OCI-M2 (cell line): ENCODE measurements around the gene PDIA3.
"Not testable (repeated sequence)": the region's sequence is repeated elsewhere in the genome, so short reads cannot be mapped to it uniquely, and the experiment has no call there.

Experiments used
- DNase-seq: peaks from one replicate; lab custom pipeline; 2025; ENCODE audit not compliant: unreplicated experiment; lab: John Stamatoyannopoulos, UW

PDIA3 gene

DNA sequence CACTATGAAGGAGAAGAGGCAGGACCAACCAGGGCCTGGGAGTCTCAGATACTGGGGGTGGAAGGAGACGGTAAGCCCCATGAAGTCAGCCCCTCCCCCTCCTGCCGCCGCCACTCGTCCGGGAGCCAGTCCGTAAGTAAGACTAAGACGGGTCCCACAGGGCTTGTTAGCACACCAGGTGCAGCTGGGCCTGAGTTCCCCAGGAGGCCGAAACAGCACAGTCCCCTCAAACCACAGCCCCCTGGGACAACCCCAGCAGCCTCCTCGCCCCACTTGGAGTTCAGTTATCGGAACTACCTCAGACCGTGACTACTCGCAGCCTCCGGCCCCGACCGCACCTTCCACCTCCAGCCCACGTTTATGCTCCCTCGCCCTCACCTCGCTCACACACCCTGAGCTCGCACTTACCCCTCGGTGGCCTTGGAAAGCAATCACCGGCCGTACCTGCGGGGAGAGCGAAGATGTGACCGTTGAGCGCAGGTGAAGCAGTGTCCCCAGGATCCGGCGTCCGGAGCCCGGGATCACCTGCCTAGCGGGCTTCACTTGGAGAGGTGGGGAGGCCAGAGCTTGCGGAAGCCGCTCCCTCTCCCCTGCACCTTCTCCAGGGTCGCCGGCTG lies 30.0 kb downstream of the PDIA3 start:
- DNase-seq: no peak

DNA sequence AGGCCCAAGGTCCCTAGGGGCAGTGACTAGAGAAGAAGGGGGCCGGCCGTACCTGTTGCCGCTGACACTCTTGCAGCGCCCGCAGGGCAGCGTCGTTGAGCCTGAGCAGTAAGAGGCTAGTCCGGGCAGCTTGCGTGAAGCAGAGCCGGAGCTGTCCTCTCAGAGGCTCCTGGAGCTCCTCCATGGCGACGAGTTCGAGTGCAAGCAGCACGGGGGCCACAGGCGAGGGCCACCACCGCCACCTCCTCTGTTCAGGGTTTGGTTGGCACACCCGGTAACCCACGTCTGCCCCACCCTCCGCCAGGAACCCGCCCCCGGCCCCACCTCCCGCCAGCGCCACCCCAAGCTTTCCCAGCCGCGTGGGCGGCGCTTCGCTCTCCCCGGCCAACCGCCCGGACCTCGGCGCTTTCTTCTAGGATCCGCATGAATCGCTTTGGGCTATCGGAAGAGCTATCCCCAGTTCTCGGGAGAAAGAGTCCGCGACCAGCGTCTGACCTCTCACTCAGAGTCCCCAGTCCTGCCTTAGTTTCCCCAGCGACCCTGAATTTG lies 30.6 kb downstream of the PDIA3 start, which contains the start of gene ELL3:
ELL3 (minus strand) TSS at position 249 of the 549 bp plus-strand sequence; CDS start at position 184, 65 bp downstream.
- DNase-seq: no peak

DNA sequence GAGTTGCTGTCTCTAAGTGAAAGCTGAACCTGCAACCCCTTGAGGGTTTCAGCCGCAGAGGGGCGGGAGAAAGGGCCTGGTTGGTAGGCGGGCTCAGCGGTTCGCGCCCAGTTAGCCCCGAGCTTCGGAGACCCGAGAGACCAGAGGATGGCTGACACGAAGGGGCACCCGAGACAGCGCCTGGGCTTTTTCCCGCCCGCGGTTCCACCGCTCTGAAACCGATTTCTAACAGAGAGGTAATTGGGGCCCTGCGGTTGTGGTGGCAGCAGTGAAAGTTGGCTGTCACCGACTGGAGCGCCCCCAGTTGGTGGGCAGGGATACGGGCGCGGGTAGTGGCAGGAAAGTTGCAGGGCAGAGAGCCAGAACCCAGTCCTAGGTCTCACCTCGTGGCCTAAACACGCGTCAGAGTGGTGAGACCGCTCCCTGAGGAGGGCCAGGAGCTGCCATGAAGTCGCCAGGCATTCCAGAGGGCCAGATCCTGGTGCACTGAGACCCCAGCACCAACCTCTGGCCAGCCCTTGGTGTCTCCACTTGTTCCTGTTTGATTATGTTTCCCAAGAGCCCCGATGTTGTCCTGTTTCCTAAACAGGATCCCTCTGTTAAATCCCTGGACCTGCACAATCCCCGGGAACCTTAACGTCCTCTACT lies 31.2 kb downstream of the PDIA3 start:
- DNase-seq: peak; percentile 92

DNA sequence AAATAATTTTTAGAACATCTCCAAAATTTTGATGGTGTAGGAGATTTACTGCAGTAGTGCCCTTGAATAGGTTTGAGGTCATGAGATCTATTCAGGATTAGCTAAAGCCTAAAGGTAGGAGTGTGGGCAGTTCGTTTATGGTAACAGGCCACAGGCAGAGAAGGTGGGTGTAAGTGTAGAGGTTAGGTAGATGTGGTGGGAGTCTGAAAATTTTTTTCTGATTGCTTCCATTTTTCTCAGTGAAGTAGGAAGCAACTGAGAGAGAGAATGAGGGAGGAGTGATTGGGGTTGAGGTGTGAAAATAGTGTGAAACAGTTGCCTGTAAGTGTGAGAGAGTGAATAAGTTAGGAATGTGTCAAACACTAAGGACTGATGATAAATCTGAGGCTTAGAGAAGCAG lies 32.8 kb downstream of the PDIA3 start:
- no peak for DNase-seq

DNA sequence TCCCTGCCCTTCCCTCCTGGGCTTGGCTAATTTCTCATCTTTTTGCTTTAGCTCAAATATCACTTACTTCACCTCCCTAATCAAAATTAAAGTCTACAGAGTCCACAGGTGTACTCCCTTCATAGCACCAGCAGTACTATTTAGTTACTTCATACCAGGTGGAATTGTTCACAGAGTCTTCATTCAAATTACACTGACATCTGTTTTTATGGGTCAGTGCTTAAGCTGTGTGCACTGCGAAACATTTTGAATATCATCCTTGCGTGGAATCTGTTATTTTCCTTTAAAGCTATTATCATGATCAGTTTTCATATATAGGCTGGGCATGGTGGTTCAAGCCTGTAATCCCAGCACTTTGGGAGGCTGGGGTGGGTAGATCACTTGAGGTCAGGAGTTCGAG lies 43.2 kb downstream of the PDIA3 start:
- no peak for DNase-seq

DNA sequence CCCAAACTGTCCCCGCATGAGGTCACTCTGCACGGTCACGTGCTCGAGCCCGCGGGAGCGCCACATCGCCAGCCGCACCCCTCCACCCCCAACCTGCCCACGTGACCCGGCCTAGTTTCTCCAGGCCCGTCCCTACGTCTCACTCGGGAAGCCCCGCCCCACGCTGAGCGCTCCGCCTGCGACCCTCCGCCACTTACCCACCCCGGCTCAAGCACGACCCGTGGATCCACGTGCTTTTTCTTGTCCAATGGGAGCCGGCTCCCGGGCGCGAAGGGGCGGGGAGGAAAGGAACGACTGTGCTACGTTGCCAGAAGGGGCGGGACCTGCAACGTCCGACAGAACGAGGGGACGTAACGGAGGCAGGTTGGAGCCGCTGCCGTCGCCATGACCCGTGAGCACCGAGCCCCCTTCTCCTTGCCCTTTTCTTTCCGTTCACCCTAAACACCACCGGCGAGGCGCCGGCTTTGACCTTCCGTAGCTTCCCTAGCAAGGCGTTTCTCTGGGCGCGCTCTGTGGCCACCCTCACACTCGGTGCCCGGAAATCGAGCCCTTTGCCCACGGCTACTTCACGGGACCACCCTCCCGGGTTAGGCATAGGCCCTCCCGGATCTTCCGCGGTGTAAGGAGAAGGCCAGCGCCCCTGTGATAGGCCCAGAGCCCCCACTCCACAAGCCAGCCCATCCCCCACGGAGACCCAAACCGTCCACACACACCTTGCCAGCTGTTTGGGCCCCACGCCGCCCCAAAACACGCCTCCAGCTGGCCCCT lies 45.9 kb downstream of the PDIA3 start, which contains the start of gene SERF2:
SERF2 (plus strand) TSS at position 328 of the 768 bp plus-strand sequence; CDS start at position 385, 57 bp downstream.
- DNase-seq: peak; percentile 79

DNA sequence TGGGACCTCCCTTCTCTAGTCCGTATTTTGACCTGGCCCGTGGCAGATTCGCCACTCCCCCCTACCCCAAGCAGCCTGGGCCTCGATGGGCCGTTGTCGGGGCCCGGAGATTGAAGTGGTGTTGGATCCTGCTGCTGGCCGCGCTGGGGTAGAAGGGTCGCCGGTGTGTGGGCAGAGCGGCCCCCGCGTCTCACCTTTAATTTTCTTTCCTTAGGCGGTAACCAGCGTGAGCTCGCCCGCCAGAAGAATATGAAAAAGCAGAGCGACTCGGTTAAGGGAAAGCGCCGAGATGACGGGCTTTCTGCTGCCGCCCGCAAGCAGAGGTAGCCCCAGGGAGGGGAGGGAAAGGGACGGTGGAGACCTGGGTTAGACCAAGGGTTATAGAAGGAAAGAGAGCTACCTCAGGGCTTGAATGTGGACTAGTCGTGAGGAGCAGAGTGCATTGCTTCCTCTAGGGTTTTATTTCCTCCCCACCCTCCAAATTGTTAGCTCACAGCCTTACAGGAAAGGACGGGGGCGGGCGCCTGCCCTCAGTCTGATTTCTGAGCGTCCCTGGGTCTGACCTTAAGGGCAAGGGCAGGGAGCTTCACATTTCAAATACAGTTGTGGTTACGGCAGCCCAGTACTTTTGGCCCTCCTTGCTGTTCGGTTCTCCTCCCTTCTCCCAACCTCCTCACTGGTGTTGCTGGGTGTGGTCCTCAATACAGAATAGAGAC lies 46.7 kb downstream of the PDIA3 start:
- DNase-seq: no peak

DNA sequence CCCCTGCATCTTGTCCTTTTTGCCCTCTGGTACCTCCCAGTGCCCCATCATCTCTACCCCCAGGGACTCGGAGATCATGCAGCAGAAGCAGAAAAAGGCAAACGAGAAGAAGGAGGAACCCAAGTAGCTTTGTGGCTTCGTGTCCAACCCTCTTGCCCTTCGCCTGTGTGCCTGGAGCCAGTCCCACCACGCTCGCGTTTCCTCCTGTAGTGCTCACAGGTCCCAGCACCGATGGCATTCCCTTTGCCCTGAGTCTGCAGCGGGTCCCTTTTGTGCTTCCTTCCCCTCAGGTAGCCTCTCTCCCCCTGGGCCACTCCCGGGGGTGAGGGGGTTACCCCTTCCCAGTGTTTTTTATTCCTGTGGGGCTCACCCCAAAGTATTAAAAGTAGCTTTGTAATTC lies 47.4 kb downstream of the PDIA3 start:
- DNase-seq: no peak

DNA sequence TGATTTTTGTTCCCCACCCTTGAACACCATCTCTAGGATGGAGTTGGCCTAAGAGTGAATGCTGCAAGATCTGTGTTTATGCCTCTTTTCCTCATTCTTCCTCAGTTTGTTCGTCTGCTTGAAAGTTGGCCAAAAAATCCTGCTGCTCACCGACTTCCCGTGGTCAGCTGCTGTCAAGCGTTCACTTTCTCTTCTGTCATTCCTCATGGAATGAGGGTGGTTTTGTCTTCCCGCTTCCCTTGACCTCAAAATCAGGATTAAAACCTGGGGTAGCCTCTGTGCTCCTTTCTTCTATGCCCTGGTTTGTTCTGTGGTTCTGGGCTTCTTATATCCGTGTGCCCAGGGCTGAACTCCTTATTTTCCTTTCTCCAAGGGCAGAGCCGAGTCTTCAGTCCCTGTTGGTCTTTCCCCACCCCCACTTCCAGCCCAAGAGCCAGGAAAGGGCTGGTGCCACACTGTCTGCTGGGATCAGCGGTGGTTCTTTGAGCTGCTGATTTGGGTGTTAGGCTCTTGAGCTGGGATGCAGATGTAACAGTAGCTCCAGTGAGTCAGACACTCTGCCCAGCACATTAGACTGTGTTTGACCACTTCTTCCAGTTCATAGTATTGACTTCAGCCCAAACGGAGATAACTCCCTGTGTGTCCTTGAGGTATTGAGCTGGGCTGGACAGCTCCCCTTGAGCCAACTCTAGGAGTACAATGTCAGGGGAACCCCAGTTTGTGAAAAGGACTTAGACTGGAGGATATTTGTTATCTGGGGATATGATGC lies 48.2 kb downstream of the PDIA3 start:
- DNase-seq: no peak

DNA sequence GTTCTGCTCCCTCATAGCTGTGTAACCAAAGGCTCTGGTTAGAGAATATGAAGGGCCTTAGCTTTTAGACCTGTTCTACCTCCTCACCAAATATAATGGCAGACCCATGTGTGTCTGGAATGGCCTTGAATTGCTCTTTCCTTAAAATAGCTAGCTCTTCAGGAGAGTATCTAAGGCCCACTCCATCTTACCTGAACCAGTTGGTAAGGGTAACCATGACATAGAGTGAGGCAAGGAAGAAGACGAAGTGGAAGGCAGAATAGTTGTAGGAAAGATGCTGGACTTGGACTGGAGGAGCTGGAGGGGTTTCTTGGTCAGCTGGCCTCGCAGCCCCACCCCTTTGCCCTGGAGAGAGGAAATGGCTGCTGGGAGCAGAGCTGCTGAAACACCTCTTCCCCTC lies 49.0 kb downstream of the PDIA3 start:
- no peak for DNase-seq

DNA sequence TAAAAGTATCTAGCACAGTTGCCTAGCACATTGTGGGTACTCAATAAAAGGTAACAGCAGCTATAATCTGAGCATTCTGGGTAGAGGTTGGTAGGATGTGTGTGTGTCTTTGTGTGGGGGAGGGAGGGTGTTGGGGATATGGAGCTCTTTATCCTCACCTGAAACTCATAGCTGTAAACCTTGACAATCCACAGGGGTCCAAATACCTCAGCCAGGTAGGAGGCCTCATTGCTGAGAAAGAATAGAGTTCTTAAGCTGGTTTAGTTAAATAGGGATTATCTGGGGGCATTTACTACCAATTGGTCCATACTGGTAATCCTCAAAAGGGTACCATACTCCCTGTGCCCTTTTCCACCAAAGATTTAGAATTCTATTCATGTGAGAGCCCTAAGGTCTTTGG lies 49.8 kb downstream of the PDIA3 start:
- DNase-seq: no peak

DNA sequence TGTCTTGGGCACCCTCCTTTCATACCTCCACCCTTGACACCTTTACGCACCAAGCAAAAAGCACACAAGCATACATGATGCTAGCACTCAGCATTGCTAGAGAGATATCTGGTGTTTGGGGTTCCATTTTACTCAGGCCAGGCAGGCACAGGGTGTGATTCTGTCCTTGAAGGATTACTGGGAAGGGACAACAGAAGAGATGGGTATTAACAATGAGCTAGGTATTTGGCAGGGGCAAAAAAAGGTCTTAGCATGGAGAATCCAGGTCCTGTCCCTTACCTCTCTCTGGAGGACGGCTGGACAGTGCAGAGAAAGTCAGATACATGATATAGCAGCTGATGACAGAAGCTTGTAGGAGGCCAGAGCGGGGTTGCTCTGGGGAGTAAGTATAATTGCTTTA lies 50.3 kb downstream of the PDIA3 start:
- DNase-seq: no peak

DNA sequence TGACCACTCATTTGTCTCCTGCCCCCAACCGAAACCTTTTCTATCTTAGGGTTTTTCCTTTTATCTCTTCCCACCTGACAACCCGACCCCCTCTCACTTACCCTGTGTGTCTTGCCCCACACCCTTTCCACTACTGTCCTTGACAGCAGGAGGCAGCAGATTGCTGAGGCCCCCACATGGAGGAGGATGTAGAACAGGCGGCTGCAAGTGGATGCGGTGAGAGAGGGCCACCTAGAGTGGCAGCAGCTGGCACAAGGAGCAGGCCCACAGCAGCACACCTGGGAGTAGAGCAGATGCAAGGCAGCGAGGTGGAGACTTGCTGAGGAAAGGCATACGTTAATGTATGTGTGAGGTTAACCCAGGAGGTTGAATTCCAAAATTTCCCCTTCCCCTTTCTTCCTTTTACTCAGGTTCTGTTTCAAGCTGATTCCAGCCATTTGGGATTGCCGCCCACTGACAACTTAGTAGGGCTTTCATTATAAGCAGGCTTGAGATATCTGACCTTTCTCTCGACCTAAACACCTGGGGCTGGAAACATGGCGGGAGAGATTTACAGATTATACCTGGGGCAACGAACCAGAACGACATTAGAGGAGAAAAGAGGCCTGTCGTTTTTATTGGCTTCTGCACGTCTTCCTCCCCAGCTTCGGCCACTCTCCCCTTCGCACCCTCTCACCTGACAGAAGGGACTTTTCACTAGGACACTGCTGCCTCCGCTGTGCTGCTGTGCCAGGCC lies 53.1 kb downstream of the PDIA3 start:
- no peak for DNase-seq

DNA sequence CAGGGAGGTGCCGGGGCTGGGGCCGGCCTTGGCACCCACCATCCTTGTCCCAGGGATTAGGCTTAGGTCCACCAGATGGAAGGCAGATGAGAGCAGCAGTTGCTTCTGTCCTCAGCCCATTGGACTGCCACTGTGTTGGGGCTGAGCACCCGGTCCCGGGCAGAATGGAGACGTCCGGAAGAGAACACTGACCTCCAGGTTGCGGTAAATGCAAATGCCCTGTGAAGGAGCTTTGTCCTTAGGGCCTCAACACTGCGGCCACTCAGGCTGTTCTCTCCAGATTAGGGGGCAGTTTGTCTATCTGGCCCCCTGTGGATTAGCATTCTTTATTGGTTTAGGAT lies 53.7 kb downstream of the PDIA3 start, which contains the start of gene SERINC4:
SERINC4 (minus strand) TSS at position 276 of the 341 bp plus-strand sequence; CDS start at position 42, 234 bp downstream.
- no peak for DNase-seq

DNA sequence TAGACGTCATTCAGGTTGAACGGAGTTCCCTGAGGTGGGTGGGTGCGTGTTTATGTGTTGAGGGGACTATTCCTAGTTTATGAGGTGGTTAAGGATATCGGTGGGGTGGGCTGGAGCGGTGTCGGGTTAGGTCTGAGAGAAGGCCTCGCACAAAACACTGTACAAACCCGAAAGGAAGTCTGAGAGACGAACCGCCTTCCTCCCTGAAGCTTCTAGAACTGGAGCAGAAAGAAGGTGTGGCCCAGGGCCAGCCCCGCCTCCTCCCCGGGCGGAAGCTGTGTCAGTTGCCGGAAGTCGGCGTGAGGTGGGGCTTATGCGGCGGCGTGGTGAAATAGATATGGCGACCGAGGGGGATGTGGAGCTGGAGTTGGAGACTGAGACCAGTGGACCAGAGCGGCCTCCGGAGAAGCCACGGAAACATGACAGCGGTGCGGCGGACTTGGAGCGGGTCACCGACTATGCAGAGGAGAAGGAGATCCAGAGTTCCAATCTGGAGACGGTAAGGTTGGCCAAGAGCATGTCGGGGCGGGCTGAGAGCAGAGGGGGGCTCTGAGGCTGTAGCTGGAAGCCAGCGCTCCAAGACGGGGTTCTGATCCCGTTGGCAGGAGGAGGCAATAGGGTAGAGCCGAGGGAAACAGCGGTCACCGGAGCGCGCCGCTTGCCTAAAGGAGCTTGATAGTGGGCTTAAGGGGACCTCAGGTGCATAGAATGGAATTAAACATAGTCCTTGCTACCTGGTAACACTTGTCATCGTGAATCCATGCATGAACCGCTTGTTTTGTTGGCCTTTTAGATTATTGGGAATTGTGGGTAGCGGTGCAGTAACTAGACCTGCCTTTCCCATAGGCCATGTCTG lies 54.3 kb downstream of the PDIA3 start, which contains the start of gene HYPK:
HYPK (plus strand) TSS at position 314 of the 856 bp plus-strand sequence; CDS start at position 338, 24 bp downstream.
- DNase-seq: peak; percentile 34

DNA sequence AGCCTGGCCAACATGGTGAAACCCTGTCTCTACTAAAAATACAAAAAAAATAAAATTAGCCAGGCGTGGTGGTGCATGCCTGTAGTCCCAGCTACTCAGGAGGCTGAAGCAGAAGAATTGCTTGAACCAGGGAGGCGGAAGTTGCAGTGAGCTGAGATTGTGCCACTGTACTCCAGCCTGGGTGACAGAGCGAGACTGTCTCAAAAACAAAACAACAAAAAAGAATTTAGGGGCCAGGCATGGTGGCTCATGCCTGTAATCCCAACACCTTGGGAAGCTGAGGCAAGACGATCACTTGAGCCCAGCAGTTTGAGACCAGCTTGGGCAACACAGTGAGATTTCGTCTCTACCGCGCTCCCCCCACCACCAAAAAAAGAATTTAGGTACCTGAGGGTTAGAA lies 56.4 kb downstream of the PDIA3 start:
- not testable (repeated sequence) for DNase-seq

DNA sequence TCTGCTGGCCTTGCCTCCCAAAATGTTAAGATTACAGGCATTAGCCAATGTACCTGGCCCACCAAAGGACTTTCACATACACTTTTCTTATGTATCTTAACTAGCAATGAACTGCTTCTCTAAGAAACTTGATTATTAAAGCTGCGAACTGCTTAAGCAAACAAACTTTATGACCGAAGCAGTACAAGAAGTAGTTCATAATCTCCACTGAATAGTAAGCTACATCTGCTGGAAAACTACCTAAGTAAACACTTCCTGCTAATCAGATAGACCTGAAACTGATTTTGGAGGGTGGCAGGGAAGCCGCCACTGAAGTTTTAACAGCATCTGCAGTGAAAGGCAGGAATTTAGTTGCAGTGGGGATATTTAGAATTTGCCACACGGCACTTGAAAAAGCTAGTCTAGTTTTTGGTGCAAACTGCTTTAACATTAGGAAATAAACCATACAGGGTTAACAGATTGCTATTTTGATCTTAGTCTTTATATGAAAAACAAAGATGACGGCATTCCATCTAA lies 62.3 kb downstream of the PDIA3 start:
- DNase-seq: no peak

DNA sequence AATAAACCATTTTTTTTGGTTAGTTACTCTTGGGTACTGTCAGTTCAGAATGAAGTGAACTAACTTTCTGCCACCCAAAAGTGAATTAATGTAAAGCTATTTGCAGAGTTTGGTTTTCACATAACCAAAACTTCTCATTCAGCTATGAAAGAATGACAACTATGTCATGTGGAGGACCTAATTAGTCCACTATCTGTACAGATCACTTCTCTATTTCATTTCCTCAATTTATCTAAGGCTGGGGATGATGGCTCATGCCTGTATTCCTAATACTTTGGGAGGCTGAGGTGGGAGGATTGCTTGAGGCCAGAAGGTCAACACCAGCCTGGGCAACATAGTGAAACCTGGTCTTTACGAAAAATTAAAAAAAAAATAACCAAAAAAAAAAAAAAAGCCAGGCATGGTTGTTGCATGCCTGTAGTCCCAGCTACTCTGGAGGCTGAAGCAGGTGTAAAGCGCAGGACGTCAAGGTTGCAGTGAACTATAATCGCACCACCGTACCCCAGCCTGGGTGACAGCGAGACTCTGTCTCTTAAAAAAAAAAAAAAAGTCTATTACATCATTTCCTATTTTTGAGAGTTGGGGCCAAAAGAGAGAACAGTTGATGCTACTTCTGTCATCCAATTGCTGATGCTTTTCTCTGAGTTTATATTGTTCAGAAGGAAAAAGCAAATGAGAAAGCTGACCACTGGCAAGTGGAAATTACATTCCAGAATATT lies 62.9 kb downstream of the PDIA3 start:
- no peak for DNase-seq
